Small intestine (tissue), 7 donors: ENCODE measurements around the gene THRB. TPM values are rescaled to one million over a fixed set of nuclear protein-coding genes. Genes with fewer than 3 reads are reported as not detected.

Source experiments
- DNase-seq, 2 donors: peaks; one replicate each; pipeline versions ENCODE4 v3.0.0 to v3.0.0-alpha.2; 2013
- FAIRE-seq: peaks from 2 replicates; lab custom pipeline; 2012; peaks lifted over from hg19 to GRCh38; lab: Jason Lieb, UNC
- H3K27ac ChIP-seq, 3 donors: one replicate each; pipeline ENCODE4 v1.5.1; 2013; ENCODE audit warnings: low read length in 2 of 3, mild to moderate bottlenecking in 2 of 3, control low read depth in 1 of 3, inconsistent platforms in 1 of 3, low read depth in 1 of 3, moderate library complexity in 1 of 3
- H3K27me3 ChIP-seq, 3 donors: one replicate each; pipeline ENCODE4 v1.6.1; 2013; ENCODE audit warnings: low read length in 3 of 3, inconsistent platforms in 1 of 3; ENCODE audit not compliant: control insufficient read depth in 3 of 3, insufficient read depth in 3 of 3
- H3K36me3 ChIP-seq, 3 donors: one replicate each; pipeline ENCODE4 v1.6.1; 2013; ENCODE audit warnings: low read length in 3 of 3, inconsistent platforms in 1 of 3, low read depth in 1 of 3, mild to moderate bottlenecking in 1 of 3, moderate library complexity in 1 of 3; ENCODE audit not compliant: control insufficient read depth in 3 of 3, insufficient read depth in 2 of 3
- H3K4me1 ChIP-seq, 3 donors: one replicate each; pipeline ENCODE4 v1.6.1; 2013; ENCODE audit warnings: low read length in 2 of 3, inconsistent platforms in 1 of 3, low read depth in 1 of 3, mild to moderate bottlenecking in 1 of 3, moderate library complexity in 1 of 3; ENCODE audit not compliant: control insufficient read depth in 3 of 3, insufficient read depth in 2 of 3
- H3K4me3 ChIP-seq, 3 donors: one replicate each; pipeline ENCODE4 v1.5.1; 2013; ENCODE audit warnings: low read length in 3 of 3, control low read depth in 1 of 3, inconsistent platforms in 1 of 3, low read depth in 1 of 3, mild to moderate bottlenecking in 1 of 3, moderate library complexity in 1 of 3
- H3K9me3 ChIP-seq, 2 donors: one replicate each; pipeline ENCODE4 v1.6.1; 2013; ENCODE audit warnings: low read depth in 1 of 2, low read length in 1 of 2; ENCODE audit not compliant: control insufficient read depth in 2 of 2, insufficient read depth in 1 of 2
- WGBS, 3 donors: extraction: QIAGEN DNeasy Blood & Tissue Kit; methylation state at CpG; one replicate each; pipeline ENCODE4 v1.1.7; 2013; 5-methylcytosine and 5-hydroxymethylcytosine counted together
- polyA plus RNA-seq, 4 donors: library from polyadenylated mRNA; stranded (reverse) in 3 of 4; unstranded in 1 of 4; fragments of 200-250 nt in 3 of 4; fragments of 120-200 nt in 1 of 4; gene quantifications; one replicate each; pipeline versions ENCODE4 v1.2.1 to v1.2.3, GENCODE V29; 2013
- donor health status: healthy with polysubstance abuse.
- donor health status: control.
- donor health status: control.
- donor health status: Bipolar disorder and iron deficiency.
- donor health status: healthy.

Gene THRB
- polyA plus RNA-seq, 4 donors, result 3.2 to 46.1 (median 4.4) TPM

GRCh38 chr3:24133436-24133835, 361.2 kb downstream of the THRB start:
- Histone ChIP-seq H3K9me3 (peaks cover 0 to 5% of the 10 kb centered on the region in 2 donors), H3K4me1 (peaks cover 0 to 13% (median 6%) of the 10 kb centered on the region in 3 donors), H3K4me3 (no peak overlapping the region), H3K27me3 (no peaks in the 10 kb centered on the region), H3K27ac (no peak overlapping the region), H3K36me3 (peaks cover 0 to 55% (median 3%) of the 10 kb centered on the region in 3 donors)
- DNase-seq, result no peak
- no peak for FAIRE-seq

DNA sequence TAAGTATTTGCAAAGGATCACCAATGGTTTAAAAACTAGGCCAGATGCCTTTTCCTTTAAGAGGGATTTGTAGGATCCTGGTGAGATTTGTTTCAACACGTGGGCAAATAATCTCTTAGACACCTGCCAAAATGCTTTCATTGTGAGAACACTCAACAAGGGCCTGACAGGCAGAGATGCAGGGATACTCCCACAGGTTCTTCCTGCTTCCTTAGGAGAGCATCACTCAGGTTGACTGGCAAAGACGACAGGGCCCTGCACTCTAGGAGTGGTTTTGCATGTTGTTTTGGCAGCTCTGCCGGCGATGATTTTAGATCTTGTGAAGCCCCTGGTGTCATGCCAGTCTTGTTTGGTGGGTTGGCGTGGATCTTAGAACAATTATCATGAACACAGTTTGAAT, 365.1 kb downstream of the THRB start:
- Histone ChIP-seq H3K36me3 (peaks cover 2 to 55% (median 3%) of the 10 kb centered on the region in 3 donors), H3K27me3 (no peaks in the 10 kb centered on the region), H3K4me3 (no peak overlapping the region), H3K4me1 (no peaks in the 10 kb centered on the region), H3K9me3 (peaks cover 0 to 5% of the 10 kb centered on the region in 2 donors), H3K27ac (no peak overlapping the region)
- WGBS, 3 donors, result 84 to 88% (median 84%) methylated on average over 5 of the region's 5 CpGs
- no peak for DNase-seq
- no peak for FAIRE-seq

DNA sequence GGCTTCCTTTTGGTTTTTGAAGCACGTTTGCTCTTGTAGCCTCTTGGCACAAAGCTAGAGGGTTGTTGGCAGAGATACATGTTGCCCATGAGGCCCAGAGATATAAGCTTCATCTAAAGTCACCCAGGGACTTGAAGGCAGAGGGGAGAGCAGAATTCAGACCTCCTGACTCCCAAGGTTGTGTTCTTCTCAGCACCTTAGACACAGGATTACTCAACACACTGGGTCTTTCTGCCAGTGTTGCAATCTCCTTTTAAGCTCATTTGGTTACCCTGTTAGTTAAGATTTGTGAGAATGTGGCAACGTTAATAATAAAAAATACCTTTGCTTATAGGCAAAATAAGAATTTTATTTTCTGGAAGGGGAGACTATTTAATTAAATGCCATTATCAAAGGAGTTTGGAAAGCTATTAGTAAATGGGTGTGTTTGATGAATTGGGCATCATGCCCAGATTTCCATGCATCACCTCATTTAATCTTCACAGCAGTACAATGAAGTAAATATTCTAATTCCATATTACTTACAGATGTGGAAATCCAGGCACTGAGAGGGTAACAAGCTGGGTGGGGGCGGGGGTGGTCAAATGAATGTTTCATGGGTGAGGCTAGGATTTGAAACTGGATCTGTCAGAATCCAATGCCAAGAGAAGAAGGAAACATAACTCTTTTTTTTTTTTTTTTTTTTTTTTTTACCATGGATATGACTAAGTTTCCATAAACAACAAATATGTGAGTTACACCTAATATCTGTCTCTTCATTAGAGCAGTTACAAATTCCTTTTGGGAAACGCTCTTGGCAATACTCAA, 366.2 kb downstream of the THRB start:
- FAIRE-seq (no peak), DNase-seq (peak in 1 of 2 donors; percentile 35)
- Histone ChIP-seq H3K27ac (no peak overlapping the region), H3K36me3 (peaks cover 2 to 46% (median 3%) of the 10 kb centered on the region in 3 donors), H3K9me3 (peaks cover 0 to 5% of the 10 kb centered on the region in 2 donors), H3K4me1 (no peaks in the 10 kb centered on the region), H3K27me3 (no peaks in the 10 kb centered on the region), H3K4me3 (no peak overlapping the region)
- 64 to 67% (median 64%) methylated on average over 4 of the region's 4 CpGs for WGBS, 3 donors

GRCh38 chr3:24123596-24123995, 371.1 kb downstream of the THRB start:
- no peak for FAIRE-seq

DNA sequence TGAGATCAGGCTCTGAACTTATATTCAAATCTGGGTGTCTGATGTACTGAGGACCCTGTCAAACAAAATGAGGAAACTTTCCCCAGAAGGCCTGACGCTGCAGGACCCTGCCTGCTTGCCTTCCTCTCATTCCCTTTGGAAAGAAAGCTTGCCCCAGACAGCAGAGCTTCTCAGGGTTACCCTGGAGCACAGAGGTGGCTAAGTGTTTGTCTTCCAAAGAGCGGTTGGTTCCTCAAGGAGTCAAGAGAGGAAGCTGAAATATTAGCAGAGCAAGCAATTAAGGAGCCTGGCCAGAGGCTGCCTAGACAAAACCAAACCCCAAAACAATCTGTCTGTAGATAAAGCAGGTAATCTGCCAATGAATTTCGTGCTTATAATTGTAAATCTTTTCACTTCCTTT, 374.2 kb downstream of the THRB start:
- no peaks in the 10 kb centered on the region for H3K27me3 ChIP-seq
- WGBS, 3 donors, result 77 to 84% (median 80%) methylated on average over 3 of the region's 3 CpGs
- no peak for FAIRE-seq
- no peak overlapping the region for H3K27ac ChIP-seq
- peaks cover 0 to 2% (median 0%) of the 10 kb centered on the region in 3 donors for H3K4me1 ChIP-seq
- H3K36me3 ChIP-seq, result peaks cover 0 to 23% (median 0%) of the 10 kb centered on the region in 3 donors
- DNase-seq, result no peak
- no peaks in the 10 kb centered on the region for H3K9me3 ChIP-seq
- H3K4me3 ChIP-seq, result no peak overlapping the region

More at GRCh38 chr3:24123596-24123995, 371.1 kb downstream of the THRB start:
- Histone ChIP-seq H3K36me3 (peaks cover 0 to 45% (median 2%) of the 10 kb centered on the region in 3 donors), H3K4me3 (no peak overlapping the region), H3K27ac (no peak overlapping the region), H3K9me3 (no peaks in the 10 kb centered on the region), H3K27me3 (no peaks in the 10 kb centered on the region), H3K4me1 (peaks cover 0 to 2% (median 0%) of the 10 kb centered on the region in 3 donors)
- DNase-seq, result no peak
- 84 to 100% (median 96%) methylated on average over 1 of the region's 1 CpG for WGBS, 3 donors

GRCh38 chr3:24119321-24119751, 375.3 kb downstream of the THRB start:
- DNase-seq (peak in 1 of 2 donors; percentile 54), FAIRE-seq (no peak)
- Histone ChIP-seq H3K9me3 (no peaks in the 10 kb centered on the region), H3K36me3 (peaks cover 0 to 22% (median 0%) of the 10 kb centered on the region in 3 donors), H3K27me3 (no peaks in the 10 kb centered on the region), H3K27ac (no peak overlapping the region), H3K4me3 (no peak overlapping the region), H3K4me1 (peaks cover 0 to 2% (median 0%) of the 10 kb centered on the region in 3 donors)
- WGBS, 3 donors, result 78 to 88% (median 79%) methylated on average over 12 of the region's 12 CpGs

DNA sequence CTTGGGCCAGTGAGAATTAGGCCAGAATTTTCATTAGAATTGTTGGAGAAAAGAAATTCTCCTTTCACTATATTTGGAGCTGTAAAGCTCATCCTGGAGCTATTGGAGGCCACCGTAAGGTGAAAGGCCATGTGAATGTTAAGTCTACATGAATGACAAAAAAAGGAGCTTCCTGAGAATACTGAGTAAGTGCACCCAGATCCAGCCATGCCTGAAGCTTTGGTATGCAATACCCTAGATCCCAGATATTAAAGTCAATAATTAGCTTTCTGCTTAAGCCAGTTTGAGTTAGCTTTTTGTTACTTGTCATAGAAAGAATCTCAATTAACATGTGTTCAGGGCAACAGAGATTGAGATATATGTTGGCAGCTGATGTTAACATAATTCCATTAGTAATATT, 377.1 kb downstream of the THRB start:
- peaks cover 0 to 15% (median 0%) of the 10 kb centered on the region in 3 donors for H3K36me3 ChIP-seq
- WGBS, 3 donors, result 91 to 98% (median 96%) methylated on average over 1 of the region's 1 CpG
- FAIRE-seq (no peak), DNase-seq (no peak)
- no peaks in the 10 kb centered on the region for H3K27me3 ChIP-seq
- peaks cover 0 to 2% (median 0%) of the 10 kb centered on the region in 3 donors for H3K4me1 ChIP-seq
- H3K9me3 ChIP-seq, result no peaks in the 10 kb centered on the region
- H3K4me3 ChIP-seq, result no peak overlapping the region
- H3K27ac ChIP-seq, result no peak overlapping the region

DNA sequence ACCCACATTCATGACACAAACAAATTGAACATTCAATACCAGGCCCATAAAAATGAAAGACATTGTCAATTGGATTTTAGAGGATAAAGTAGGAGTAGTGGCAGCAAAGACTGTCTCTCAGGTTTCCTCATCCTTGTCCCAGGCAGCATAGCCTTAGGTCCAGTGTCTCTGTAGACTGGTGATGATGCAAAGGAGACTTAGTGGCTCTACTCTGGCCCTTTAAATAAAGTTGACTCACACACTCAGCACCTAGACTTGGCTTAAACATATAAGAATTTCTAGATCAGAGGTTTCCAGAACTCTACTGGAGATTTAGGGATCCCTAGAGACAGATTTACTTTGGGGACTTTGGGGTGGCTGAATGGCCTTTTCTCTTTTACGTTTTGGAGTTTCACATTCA, 382.9 kb downstream of the THRB start:
- no peaks in the 10 kb centered on the region for H3K9me3 ChIP-seq
- H3K27ac ChIP-seq, result no peak overlapping the region
- no peak overlapping the region for H3K4me3 ChIP-seq
- 75 to 78% (median 76%) methylated on average over 1 of the region's 1 CpG for WGBS, 3 donors
- H3K36me3 ChIP-seq, result no peaks in the 10 kb centered on the region
- DNase-seq (no peak), FAIRE-seq (no peak)
- no peaks in the 10 kb centered on the region for H3K27me3 ChIP-seq
- no peaks in the 10 kb centered on the region for H3K4me1 ChIP-seq
